H9 (cell line): ENCODE data around the gene BAG3. TPM values are rescaled to one million over a fixed set of nuclear protein-coding genes. Genes with fewer than 3 reads are reported as not detected.

ENCODE experiments used
- DNase-seq: peaks from one replicate; pipeline ENCODE4 v3.0.0-alpha.2; 2017
- H2AFZ ChIP-seq: one replicate; pipeline ENCODE4 v1.6.1; 2013; ENCODE audit warnings: mild to moderate bottlenecking, low read length, control low read depth, moderate library complexity
- H2AK5ac ChIP-seq: 2 replicates; pipeline ENCODE4 v1.6.1; 2013; ENCODE audit warnings: low read length, control low read depth, mixed read lengths; ENCODE audit not compliant: insufficient read length
- H2BK120ac ChIP-seq: one replicate; pipeline ENCODE4 v1.6.1; 2013; ENCODE audit warnings: low read depth, mild to moderate bottlenecking, low read length, control low read depth, inconsistent platforms; ENCODE audit not compliant: poor library complexity, severe bottlenecking
- H2BK12ac ChIP-seq: 2 replicates; pipeline ENCODE4 v1.6.1; 2013; ENCODE audit warnings: low read length, control low read depth, mixed read lengths, low read depth; ENCODE audit not compliant: insufficient read length
- H2BK15ac ChIP-seq: 2 replicates; pipeline ENCODE4 v1.6.1; 2013; ENCODE audit warnings: low read depth, low read length, control low read depth
- H2BK20ac ChIP-seq: one replicate; pipeline ENCODE4 v1.6.1; 2013; ENCODE audit warnings: low read depth, mild to moderate bottlenecking, low read length, control low read depth, inconsistent platforms; ENCODE audit not compliant: poor library complexity, severe bottlenecking
- H2BK5ac ChIP-seq: 2 replicates; pipeline ENCODE4 v1.6.1; 2013; ENCODE audit warnings: low read length, control low read depth, mixed read lengths; ENCODE audit not compliant: insufficient read length
- H3K14ac ChIP-seq: 2 replicates; pipeline ENCODE4 v1.6.1; 2013; ENCODE audit warnings: low read length, control low read depth; ENCODE audit not compliant: insufficient read depth
- H3K18ac ChIP-seq: 2 replicates; pipeline ENCODE4 v1.6.1; 2013; ENCODE audit warnings: low read depth, mild to moderate bottlenecking, mixed read lengths, low read length, control low read depth; ENCODE audit not compliant: insufficient read length
- H3K23ac ChIP-seq: 2 replicates; pipeline ENCODE4 v1.6.1; 2013; ENCODE audit warnings: low read length, control low read depth, mixed read lengths, low read depth; ENCODE audit not compliant: insufficient read length
- H3K23me2 ChIP-seq: 2 replicates; pipeline ENCODE4 v1.6.1; 2013; ENCODE audit warnings: low read depth, mild to moderate bottlenecking, mixed read lengths, low read length, control low read depth; ENCODE audit not compliant: insufficient read length, poor library complexity, severe bottlenecking
- H3K27ac ChIP-seq: 2 replicates; pipeline ENCODE4 v1.5.1; 2013; ENCODE audit warnings: low read length, control low read depth, mixed read lengths, low read depth; ENCODE audit not compliant: insufficient read length
- H3K27me3 ChIP-seq: 2 replicates; pipeline ENCODE4 v1.6.1; 2013; ENCODE audit warnings: low read length, control low read depth, inconsistent platforms; ENCODE audit not compliant: insufficient read depth
- H3K4ac ChIP-seq: 2 replicates; pipeline ENCODE4 v1.6.1; 2013; ENCODE audit warnings: low read depth, mild to moderate bottlenecking, control low read depth, inconsistent platforms, low read length, moderate library complexity
- H3K4me1 ChIP-seq: 2 replicates; pipeline ENCODE4 v1.6.1; 2013; ENCODE audit warnings: low read length, control low read depth, inconsistent platforms; ENCODE audit not compliant: insufficient read depth
- H3K4me2 ChIP-seq: 2 replicates; pipeline ENCODE4 v1.6.1; 2013; ENCODE audit warnings: low read length, control low read depth, mixed read lengths; ENCODE audit not compliant: insufficient read length, insufficient read depth
- H3K56ac ChIP-seq: 2 replicates; pipeline ENCODE4 v1.6.1; 2013; ENCODE audit warnings: low read depth, mild to moderate bottlenecking, mixed read lengths, low read length, control low read depth; ENCODE audit not compliant: insufficient read length
- H3K79me1 ChIP-seq: 2 replicates; pipeline ENCODE4 v1.6.1; 2013; ENCODE audit warnings: low read depth, mild to moderate bottlenecking, moderate library complexity, low read length, control low read depth, inconsistent platforms; ENCODE audit not compliant: insufficient read depth, poor library complexity, severe bottlenecking
- H3K79me2 ChIP-seq: 2 replicates; pipeline ENCODE4 v1.6.1; 2013; ENCODE audit warnings: low read length, control low read depth, inconsistent platforms; ENCODE audit not compliant: insufficient read depth
- H3K9ac ChIP-seq: 2 replicates; pipeline ENCODE4 v1.6.1; 2013; ENCODE audit warnings: low read length, control low read depth, mixed read lengths; ENCODE audit not compliant: insufficient read length; ENCODE audit errors: extremely low read depth
- H3K9me3 ChIP-seq: one replicate; pipeline ENCODE4 v1.6.1; 2013; ENCODE audit warnings: low read depth, low read length, inconsistent platforms; ENCODE audit not compliant: control insufficient read depth
- H3T11ph ChIP-seq: one replicate; pipeline ENCODE4 v1.6.1; 2013; ENCODE audit warnings: mild to moderate bottlenecking, low read length, control low read depth, inconsistent platforms
- H4K20me1 ChIP-seq: one replicate; pipeline ENCODE4 v1.6.1; 2013; ENCODE audit not compliant: control insufficient read depth, insufficient read length, insufficient read depth
- H4K5ac ChIP-seq: 2 replicates; pipeline ENCODE4 v1.6.1; 2013; ENCODE audit warnings: low read depth, mild to moderate bottlenecking, mixed read lengths, low read length, control low read depth; ENCODE audit not compliant: insufficient read length
- H4K8ac ChIP-seq: replicated peaks from 2 replicates; pipeline ENCODE4 v1.6.1; 2013; ENCODE audit warnings: low read length, control low read depth, mixed read lengths, low read depth; ENCODE audit not compliant: insufficient read length
- H4K91ac ChIP-seq: 2 replicates; pipeline ENCODE4 v1.6.1; 2013; ENCODE audit warnings: low read depth, mild to moderate bottlenecking, moderate library complexity, mixed read lengths, low read length, control low read depth; ENCODE audit not compliant: insufficient read length
- H3K27ac Mint-ChIP-seq, 3 experiments: 2 replicates in 2 of 3; 3 replicates in 1 of 3; pipeline ENCODE4 v1.8.0; 2020 to 2021; ENCODE audit warnings: mixed read lengths in 3 of 3, mild to moderate bottlenecking in 1 of 3, moderate library complexity in 1 of 3
- H3K27me3 Mint-ChIP-seq: 2 replicates; pipeline ENCODE4 v1.8.0; 2021; ENCODE audit warnings: low read depth, mild to moderate bottlenecking, moderate library complexity, mixed read lengths
- H3K36me3 Mint-ChIP-seq, 3 experiments: 2 replicates in 2 of 3; 3 replicates in 1 of 3; pipeline ENCODE4 v1.8.0; 2020 to 2021; ENCODE audit warnings: low read depth in 3 of 3, mixed read lengths in 3 of 3; ENCODE audit not compliant: insufficient read depth in 1 of 3
- H3K4me1 Mint-ChIP-seq, 2 experiments: 2 replicates each; pipeline ENCODE4 v1.8.0; 2020; ENCODE audit warnings: mixed read lengths in 2 of 2
- H3K4me3 Mint-ChIP-seq, 2 experiments: 2 replicates in 1 of 2; 3 replicates in 1 of 2; pipeline ENCODE4 v1.8.0; 2020 to 2021; ENCODE audit warnings: mild to moderate bottlenecking in 2 of 2, mixed read lengths in 2 of 2, moderate library complexity in 1 of 2
- H3K9me3 Mint-ChIP-seq, 2 experiments: 2 replicates in 1 of 2; 3 replicates in 1 of 2; pipeline ENCODE4 v1.8.0; 2020; ENCODE audit warnings: mild to moderate bottlenecking in 2 of 2, mixed read lengths in 2 of 2, moderate library complexity in 1 of 2
- CTCF ChIP-seq: fragments of 200-600 bp; sonication (generic); conservative IDR thresholded peaks from 3 replicates; pipeline ENCODE4 v1.8.0; 2021; ENCODE audit warnings: antibody characterized with exemption, mild to moderate bottlenecking
- WGBS: extraction: QIAGEN DNeasy Blood & Tissue Kit; methylation state at CpG from one replicate; pipeline ENCODE4 v1.1.7; 2013; ENCODE audit warnings: missing lambda C conversion rate, low lambda C conversion rate, mixed read lengths; ENCODE audit not compliant: insufficient read length; ENCODE audit errors: extremely low coverage; 5-methylcytosine and 5-hydroxymethylcytosine counted together
- total RNA-seq: library from RNA; stranded (reverse); gene quantifications from 2 replicates; pipeline ENCODE4 v1.2.1, GENCODE V29; 2021

Gene BAG3
- total RNA-seq, 1 experiment from 2014 or later: 11.4 TPM

- no peak overlapping the region for H2AK5ac ChIP-seq
- no peak overlapping the region for H2AFZ ChIP-seq
- H3K4ac ChIP-seq: no peak overlapping the region
- H3K23ac ChIP-seq: no peak overlapping the region
- H3K4me1 ChIP-seq: no peaks in the 10 kb centered on the region
- H3K4me2 ChIP-seq: no peak overlapping the region
- no peaks in the 10 kb centered on the region for H3K79me2 ChIP-seq
- WGBS: no CpG with 5 or more reads among the region's 7 CpGs
- no peak overlapping the region for H2BK20ac ChIP-seq
- peaks cover 22 to 29% of the 10 kb centered on the region in 2 experiments for H3K9me3 Mint-ChIP-seq
- H3K79me1 ChIP-seq: no peaks in the 10 kb centered on the region
- no peak overlapping the region for H2BK5ac ChIP-seq
- no peak overlapping the region for H4K8ac ChIP-seq
- no peak overlapping the region for H2BK15ac ChIP-seq
- H3K36me3 Mint-ChIP-seq: peaks cover 7 to 22% (median 8%) of the 10 kb centered on the region in 3 experiments
- peak overlapping the region in 1 of 3 experiments; percentile 20; a peak in 2 of 7 replicates for H3K27ac Mint-ChIP-seq
- H3K18ac ChIP-seq: no peak overlapping the region
- no peaks in the 10 kb centered on the region for H3K9me3 ChIP-seq
- H4K91ac ChIP-seq: no peak overlapping the region
- no peak overlapping the region for H2BK12ac ChIP-seq
- no peak overlapping the region for H3K14ac ChIP-seq
- H3K56ac ChIP-seq: no peak overlapping the region
- H3K23me2 ChIP-seq: no peaks in the 10 kb centered on the region
- no peak overlapping the region for H3K27ac ChIP-seq
- H3T11ph ChIP-seq: no peak overlapping the region
- H3K9ac ChIP-seq: no peak overlapping the region
- no peaks in the 10 kb centered on the region for H3K27me3 ChIP-seq
- peaks cover 8 to 12% of the 10 kb centered on the region in 2 experiments for H3K4me1 Mint-ChIP-seq
- TF ChIP-seq CTCF: no peak
- no peak overlapping the region for H2BK120ac ChIP-seq
- no peaks in the 10 kb centered on the region for H4K20me1 ChIP-seq
- no peak for DNase-seq
- H4K5ac ChIP-seq: no peak overlapping the region
- H3K4me3 Mint-ChIP-seq: no peak overlapping the region
- no peaks in the 10 kb centered on the region for H3K27me3 Mint-ChIP-seq
These were observed 62.7 kb downstream of the BAG3 start for GRCh38 chr10:119713744-119714483.
